HG03280 (cell line): Measurements from ENCODE around the gene DHRS1.

ENCODE experiments used
- ATAC-seq: cut with Tn5 transposase; IDR thresholded peaks from one replicate; pipeline ENCODE4 v1.9.1; 2021; ENCODE audit warnings: mild to moderate bottlenecking, moderate library complexity; ENCODE audit not compliant: unreplicated experiment

DHRS1 gene

GRCh38 chr14:24310646-24311604, 11.3 kb upstream of the DHRS1 start, which contains the start of gene LTB4R:
Gene LTB4R, plus strand, starts transcription at chr14:24311502. Its CDS starts 4,150 bp downstream, at chr14:24315652.
- ATAC-seq = peak; percentile 67

GRCh38 chr14:24310265-24310645, 10.7 kb upstream of the DHRS1 start:
- ATAC-seq = no peak

GRCh38 chr14:24309538-24310264, 10.1 kb upstream of the DHRS1 start, which contains the start of gene LTB4R2:
Gene LTB4R2, plus strand, starts transcription at chr14:24310140. Its CDS starts 525 bp downstream, at chr14:24310665.
- no peak for ATAC-seq

- ATAC-seq = no peak
Measured at GRCh38 chr14:24308342-24309124, 9.0 kb upstream of the DHRS1 start.

GRCh38 chr14:24307575-24308341, 8.2 kb upstream of the DHRS1 start, which contains the start of gene CIDEB:
Gene CIDEB, minus strand, starts transcription at chr14:24307977. Its CDS starts 119 bp downstream, at chr14:24307858.
- ATAC-seq = no peak

- no peak for ATAC-seq
Measured at GRCh38 chr14:24307156-24307574, 7.6 kb upstream of the DHRS1 start.

- no peak for ATAC-seq
Measured at GRCh38 chr14:24304019-24304387, 4.4 kb upstream of the DHRS1 start.

GRCh38 chr14:24300326-24300980, 873 bp upstream of the DHRS1 start:
- no peak for ATAC-seq

- peak; percentile 4 for ATAC-seq
Measured at GRCh38 chr14:24298892-24299254, 707 bp downstream of the DHRS1 start.

- ATAC-seq = no peak
Measured at GRCh38 chr14:24297190-24297964, 2.2 kb downstream of the DHRS1 start.

- peak; percentile 46 for ATAC-seq
Measured at GRCh38 chr14:24296341-24297157, 3.0 kb downstream of the DHRS1 start.

GRCh38 chr14:24293525-24293924, 6.1 kb downstream of the DHRS1 start:
- ATAC-seq = no peak

GRCh38 chr14:24292118-24292807, 7.3 kb downstream of the DHRS1 start:
- no peak for ATAC-seq

- ATAC-seq = no peak
Measured at GRCh38 chr14:24291446-24292117, 8.0 kb downstream of the DHRS1 start.

GRCh38 chr14:24290746-24291145, 8.8 kb downstream of the DHRS1 start:
- ATAC-seq = no peak

GRCh38 chr14:24289649-24290280, 9.8 kb downstream of the DHRS1 start:
- no peak for ATAC-seq
